Erythroblast (primary cell): Measurements from ENCODE around the gene NOTCH3.

Experiments used
- GATA1 ChIP-seq: IDR thresholded peaks from 2 replicates; pipeline ENCODE4 v1.6.1; 2011; ENCODE audit warnings: low read depth, mild to moderate bottlenecking, control low read depth, low read length, moderate library complexity
- POLR2A ChIP-seq: IDR thresholded peaks from 2 replicates; pipeline ENCODE4 v1.6.1; 2011; ENCODE audit warnings: mild to moderate bottlenecking, low read length

DNA sequence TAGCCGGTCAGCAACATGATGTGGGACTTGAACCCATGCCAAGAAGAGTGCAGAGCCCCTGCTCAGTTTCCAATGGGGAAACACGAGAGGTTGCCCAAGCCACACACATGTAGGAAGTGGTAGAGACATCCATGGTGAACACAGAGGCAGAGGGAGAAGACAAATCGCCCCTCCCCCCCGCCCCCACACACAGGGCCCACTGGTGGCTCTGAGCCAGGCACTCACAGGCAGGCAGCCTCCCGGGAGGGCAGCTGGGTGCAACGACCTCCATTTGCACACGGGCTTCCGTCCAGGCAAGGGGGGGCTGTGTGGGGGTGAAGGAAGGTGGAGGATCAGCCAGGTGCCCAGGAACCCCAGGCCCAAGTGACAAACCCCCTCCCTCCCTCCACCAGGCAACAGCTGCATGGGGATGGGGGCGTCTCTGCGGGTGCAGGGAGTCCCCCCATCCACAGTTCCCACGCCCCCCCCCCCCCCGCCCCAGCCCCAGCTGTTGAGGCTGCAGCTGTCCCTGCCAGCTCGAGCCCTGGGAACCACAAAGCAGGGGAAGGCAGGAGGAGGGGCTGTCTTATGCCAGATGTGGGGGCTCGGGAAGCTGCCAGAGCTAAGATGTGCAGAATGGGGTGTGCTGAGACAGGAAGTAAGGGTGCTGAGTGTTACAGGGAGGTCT, 3.4 kb downstream of the NOTCH3 start:
- TF ChIP-seq POLR2A: no peak
- no peak for TF ChIP-seq GATA1
